T-cell (primary cell): ENCODE results near the gene AGMO. TPM values are rescaled to one million over a fixed set of nuclear protein-coding genes. Genes with fewer than 3 reads are reported as not detected.

ENCODE experiments used
- ATAC-seq, 4 experiments: fragments of 200-7000 bp in 3 of 4; fragments of 150-1000 bp in 1 of 4; cut with Tn5 transposase; replicated peaks in 1 of 4; 1 replicate in 3 of 4; 2 replicates in 1 of 4; pipeline ENCODE4 v1.10.0; 2021; ENCODE audit warnings: moderate library complexity in 3 of 4, mild to moderate bottlenecking in 2 of 4, moderate number of reproducible peaks in 1 of 4
- CTCF ChIA-PET, 2 donors: fragments of 300-600 bp; sonication (Branson Sonifier 250); formaldehyde crosslinking; loops; one replicate each; lab custom pipeline; 2022; ENCODE audit warnings: antibody characterized with exemption in 2 of 2; lab: Charles Lee
- POLR2A ChIA-PET, 2 donors: fragments of 300-600 bp; sonication (Branson Sonifier 250); formaldehyde crosslinking; loops; one replicate each; lab custom pipeline; 2022; ENCODE audit warnings: antibody characterized with exemption in 2 of 2; lab: Charles Lee
- DNase-seq, 35 experiments: peaks; one replicate each; pipeline versions ENCODE4 v3.0.0 to v3.0.0-alpha.2; 2013 to 2023
- H3K27ac ChIP-seq: one replicate; pipeline ENCODE4 v1.5.1; 2013; ENCODE audit warnings: low read length
- H3K27me3 ChIP-seq, 2 experiments: replicated peaks in 1 of 2; 1 replicate in 1 of 2; 2 replicates in 1 of 2; pipeline versions ENCODE4 v1.6.1 to v1.7.0; 2013; ENCODE audit warnings: low read length in 1 of 2, mixed read lengths in 1 of 2; ENCODE audit not compliant: control insufficient read depth in 2 of 2, insufficient read depth in 2 of 2; ENCODE audit errors: extremely low read depth in 1 of 2
- H3K36me3 ChIP-seq, 2 donors: 1 replicate in 1 of 2; 2 replicates in 1 of 2; pipeline versions ENCODE4 v1.6.1 to v1.7.0; 2013; ENCODE audit warnings: low read length in 1 of 2; ENCODE audit not compliant: control insufficient read depth in 2 of 2, insufficient read depth in 1 of 2; ENCODE audit errors: extremely low read depth in 1 of 2
- H3K4me1 ChIP-seq, 2 experiments: 1 replicate in 1 of 2; 2 replicates in 1 of 2; pipeline versions ENCODE4 v1.6.1 to v1.7.0; 2013; ENCODE audit warnings: low read length in 2 of 2, mixed read lengths in 1 of 2; ENCODE audit not compliant: insufficient read depth in 2 of 2, control insufficient read depth in 1 of 2; ENCODE audit errors: extremely low read depth in 1 of 2
- H3K4me3 ChIP-seq, 2 donors: 1 replicate in 1 of 2; 2 replicates in 1 of 2; pipeline versions ENCODE4 v1.5.1 to v1.7.0; 2013; ENCODE audit warnings: mild to moderate bottlenecking in 2 of 2, low read length in 1 of 2, moderate library complexity in 1 of 2; ENCODE audit not compliant: control insufficient read depth in 1 of 2; ENCODE audit errors: extremely low read depth in 1 of 2
- H3K9me3 ChIP-seq: 2 replicates; pipeline ENCODE4 v1.7.0; 2013
- H3K27ac Mint-ChIP-seq, 2 donors: one replicate each; pipeline ENCODE4 v1.8.0; 2020 to 2021; ENCODE audit warnings: mild to moderate bottlenecking in 2 of 2, mixed read lengths in 2 of 2
- H3K27me3 Mint-ChIP-seq, 2 donors: one replicate each; pipeline ENCODE4 v1.8.0; 2021 to 2022; ENCODE audit warnings: mixed read lengths in 2 of 2
- H3K36me3 Mint-ChIP-seq: one replicate; pipeline ENCODE4 v1.8.0; 2021; ENCODE audit warnings: mixed read lengths
- H3K4me1 Mint-ChIP-seq, 3 donors: one replicate each; pipeline ENCODE4 v1.8.0; 2020 to 2022; ENCODE audit warnings: mixed read lengths in 3 of 3, mild to moderate bottlenecking in 1 of 3
- H3K4me3 Mint-ChIP-seq, 3 donors: one replicate each; pipeline ENCODE4 v1.8.0; 2020 to 2022; ENCODE audit warnings: mild to moderate bottlenecking in 3 of 3, mixed read lengths in 3 of 3, moderate library complexity in 3 of 3
- H3K9me3 Mint-ChIP-seq, 3 donors: one replicate each; pipeline ENCODE4 v1.8.0; 2020 to 2022; ENCODE audit warnings: mixed read lengths in 3 of 3
- WGBS: methylation state at CpG from one replicate; pipeline ENCODE4 v1.1.5; 2013; ENCODE audit warnings: missing lambda C conversion rate; ENCODE audit not compliant: insufficient coverage; 5-methylcytosine and 5-hydroxymethylcytosine counted together
- total RNA-seq, 35 experiments: library from RNA in 6 of 35; stranded (reverse) in 6 of 35; fragments of 120-200 nt in 1 of 35; gene quantifications; one replicate each; pipeline versions ENCODE4 v1.2.1 to v1.2.4 and lab custom pipeline; 2013 to 2026

Gene AGMO
- total RNA-seq, 5 donors from 2014 or later (not counting 1 experiment from before 2014, with no cell fraction given) = not detected

DNA sequence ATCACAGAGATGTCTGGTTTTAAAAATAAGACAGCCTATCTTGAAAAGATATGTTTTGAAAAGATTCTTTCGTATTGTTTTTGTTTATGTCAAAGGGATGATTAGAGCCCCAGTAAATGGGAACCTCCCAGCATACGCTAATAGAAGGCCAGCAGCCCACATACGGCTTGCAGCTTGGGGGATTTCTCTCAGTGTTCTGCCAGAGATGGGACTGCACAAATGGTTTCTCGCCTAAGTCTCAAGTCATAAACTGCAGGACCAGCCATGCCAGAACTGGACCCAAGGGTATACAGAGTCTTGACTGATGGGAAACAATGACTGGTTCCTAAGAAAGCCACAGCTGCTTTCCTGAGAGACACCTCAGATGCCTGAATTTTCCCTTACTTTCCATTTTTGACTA is 352.4 kb downstream of the AGMO start:
- Histone ChIP-seq H3K27ac (no peak overlapping the region), H3K36me3 (no peaks in the 10 kb centered on the region), H3K27me3 (no peaks in the 10 kb centered on the region), H3K9me3 (no peaks in the 10 kb centered on the region), H3K4me1 (no peaks in the 10 kb centered on the region), H3K4me3 (no peak overlapping the region)
- ChIA-PET CTCF (no interaction called here), POLR2A (no interaction called here)
- Mint-ChIP-seq H3K4me1 (no peaks in the 10 kb centered on the region), H3K36me3 (no peaks in the 10 kb centered on the region), H3K4me3 (no peak overlapping the region), H3K9me3 (peaks cover 0 to 4% (median 0%) of the 10 kb centered on the region in 3 donors), H3K27me3 (no peaks in the 10 kb centered on the region), H3K27ac (no peak overlapping the region)
- no peak for ATAC-seq
- WGBS = 89% methylated on average over 1 of the region's 4 CpGs
- no peak for DNase-seq

DNA sequence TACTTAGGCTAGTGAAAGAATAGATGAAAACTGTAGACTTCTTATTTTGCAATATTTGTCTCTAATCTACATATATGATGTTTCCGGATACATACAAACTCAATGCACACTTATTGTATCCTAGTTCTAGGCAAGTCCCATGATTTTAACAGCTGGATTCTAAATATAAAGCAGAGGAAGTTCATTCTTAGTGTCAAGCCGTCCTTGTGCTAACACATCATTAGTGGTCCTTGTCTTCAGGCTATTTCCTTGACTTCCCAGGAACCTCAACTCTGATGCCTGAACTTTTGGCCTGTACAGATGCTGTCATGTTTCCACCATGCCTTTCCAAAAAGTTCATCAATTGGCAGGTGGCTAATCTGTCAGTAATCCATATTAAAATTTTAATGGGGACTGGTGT is 357.4 kb downstream of the AGMO start:
- Mint-ChIP-seq H3K4me1 (no peaks in the 10 kb centered on the region), H3K27me3 (no peaks in the 10 kb centered on the region), H3K9me3 (peaks cover 0 to 5% (median 4%) of the 10 kb centered on the region in 3 donors), H3K27ac (no peak overlapping the region), H3K36me3 (no peaks in the 10 kb centered on the region), H3K4me3 (no peak overlapping the region)
- H3K9me3 ChIP-seq = no peaks in the 10 kb centered on the region
- no CpG with 5 or more reads among the region's 2 CpGs for WGBS
- CTCF ChIA-PET = no interaction called here
- ATAC-seq (no peak), DNase-seq (no peak)
- no peak overlapping the region for H3K4me3 ChIP-seq
- POLR2A ChIA-PET = no interaction called here
- H3K4me1 ChIP-seq = no peaks in the 10 kb centered on the region
- no peaks in the 10 kb centered on the region for H3K27me3 ChIP-seq
- H3K36me3 ChIP-seq = no peaks in the 10 kb centered on the region
- H3K27ac ChIP-seq = no peak overlapping the region

DNA sequence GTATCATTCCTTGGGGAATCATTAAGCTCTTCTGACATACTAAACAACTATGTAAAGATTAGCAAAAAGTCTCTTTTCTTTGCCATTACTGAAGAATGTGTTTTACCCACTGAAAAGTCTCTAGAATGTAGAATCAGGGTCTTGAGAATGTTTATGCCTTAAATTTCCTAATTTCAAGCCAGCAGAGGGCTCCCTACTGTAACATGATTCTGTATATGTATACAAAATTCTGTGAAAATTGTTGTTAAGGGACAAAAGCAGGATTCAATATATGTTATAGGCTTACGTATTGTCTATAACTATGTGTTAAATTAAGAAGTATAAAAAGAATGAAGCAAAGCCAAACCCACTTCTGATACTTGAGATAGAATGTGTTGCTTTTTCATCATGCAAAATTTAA is 362.3 kb downstream of the AGMO start:
- Mint-ChIP-seq H3K36me3 (no peaks in the 10 kb centered on the region), H3K27ac (no peak overlapping the region), H3K27me3 (no peaks in the 10 kb centered on the region), H3K9me3 (peaks cover 0 to 6% (median 5%) of the 10 kb centered on the region in 3 donors), H3K4me1 (no peaks in the 10 kb centered on the region), H3K4me3 (no peak overlapping the region)
- ChIA-PET POLR2A (no interaction called here), CTCF (no interaction called here)
- H3K36me3 ChIP-seq = no peaks in the 10 kb centered on the region
- H3K27ac ChIP-seq = no peak overlapping the region
- H3K27me3 ChIP-seq = no peaks in the 10 kb centered on the region
- H3K4me1 ChIP-seq = no peaks in the 10 kb centered on the region
- DNase-seq (no peak), ATAC-seq (no peak)
- no peaks in the 10 kb centered on the region for H3K9me3 ChIP-seq
- no CpG with 5 or more reads among the region's 1 CpG for WGBS
- no peak overlapping the region for H3K4me3 ChIP-seq

- no peaks in the 10 kb centered on the region for H3K27me3 ChIP-seq
- ATAC-seq = no peak
- WGBS = 13% methylated on average over 1 of the region's 7 CpGs
- ChIA-PET POLR2A (no interaction called here), CTCF (no interaction called here)
- DNase-seq = no peak
- Mint-ChIP-seq H3K27me3 (no peaks in the 10 kb centered on the region), H3K27ac (no peak overlapping the region), H3K4me3 (no peak overlapping the region), H3K9me3 (peaks cover 2 to 6% (median 3%) of the 10 kb centered on the region in 3 donors), H3K36me3 (no peaks in the 10 kb centered on the region), H3K4me1 (no peaks in the 10 kb centered on the region)
- no peak overlapping the region for H3K4me3 ChIP-seq
- H3K36me3 ChIP-seq = no peaks in the 10 kb centered on the region
- no peaks in the 10 kb centered on the region for H3K4me1 ChIP-seq
- no peak overlapping the region for H3K27ac ChIP-seq
- H3K9me3 ChIP-seq = no peaks in the 10 kb centered on the region
Observed at GRCh38 chr7:15197042-15197977, 364.5 kb downstream of the AGMO start.

GRCh38 chr7:15178065-15178464 is 383.8 kb downstream of the AGMO start:
- POLR2A ChIA-PET = no interaction called here
- Mint-ChIP-seq H3K4me1 (no peaks in the 10 kb centered on the region), H3K9me3 (peaks cover 2 to 9% (median 7%) of the 10 kb centered on the region in 3 donors), H3K36me3 (no peaks in the 10 kb centered on the region), H3K27me3 (no peaks in the 10 kb centered on the region), H3K4me3 (no peak overlapping the region), H3K27ac (no peak overlapping the region)
- no peak for DNase-seq
- Histone ChIP-seq H3K9me3 (no peaks in the 10 kb centered on the region), H3K36me3 (no peaks in the 10 kb centered on the region), H3K4me3 (no peak overlapping the region), H3K27ac (no peak overlapping the region), H3K4me1 (no peaks in the 10 kb centered on the region), H3K27me3 (no peaks in the 10 kb centered on the region)
- no CpG with 5 or more reads among the region's 1 CpG for WGBS
- ATAC-seq = no peak
- CTCF ChIA-PET = no interaction called here

- H3K4me1 ChIP-seq = no peaks in the 10 kb centered on the region
- WGBS = no CpG with 5 or more reads among the region's 4 CpGs
- CTCF ChIA-PET = no interaction called here
- ATAC-seq (no peak), DNase-seq (no peak)
- POLR2A ChIA-PET = no interaction called here
- Mint-ChIP-seq H3K36me3 (no peaks in the 10 kb centered on the region), H3K9me3 (peaks cover 2 to 8% (median 3%) of the 10 kb centered on the region in 3 donors), H3K27me3 (no peaks in the 10 kb centered on the region), H3K4me1 (no peaks in the 10 kb centered on the region), H3K4me3 (no peak overlapping the region), H3K27ac (no peak overlapping the region)
- H3K9me3 ChIP-seq = no peaks in the 10 kb centered on the region
- no peaks in the 10 kb centered on the region for H3K27me3 ChIP-seq
- no peaks in the 10 kb centered on the region for H3K36me3 ChIP-seq
- no peak overlapping the region for H3K27ac ChIP-seq
- H3K4me3 ChIP-seq = no peak overlapping the region
Observed at GRCh38 chr7:15176089-15176488, 385.7 kb downstream of the AGMO start.
